Vagina (tissue), 2 donors: Measurements from ENCODE around the gene NFIA.

Source experiments
- CTCF ChIP-seq, 3 experiments: fragments of 450-650 bp in 2 of 3; fragments of 200-600 bp in 1 of 3; sonication (generic) in 1 of 3; IDR thresholded peaks; one replicate each; pipeline ENCODE4 v1.5.1; 2017 to 2019; ENCODE audit warnings: antibody characterized with exemption in 3 of 3, mild to moderate bottlenecking in 2 of 3, moderate library complexity in 2 of 3
- POLR2A ChIP-seq, 2 donors: fragments of 450-650 bp; IDR thresholded peaks; one replicate each; pipeline ENCODE4 v1.6.1; 2017; ENCODE audit warnings: antibody characterized with exemption in 2 of 2, mild to moderate bottlenecking in 2 of 2, moderate library complexity in 2 of 2
- POLR2AphosphoS5 ChIP-seq, 2 donors: sonication (generic); formaldehyde crosslinking; IDR thresholded peaks; one replicate each; pipeline ENCODE4 v1.9.0; 2017; ENCODE audit warnings: antibody characterized with exemption in 2 of 2, mild to moderate bottlenecking in 2 of 2, low read depth in 1 of 2; ENCODE audit not compliant: insufficient read depth in 1 of 2

GRCh38 chr1:61230523-61230922 lies 148.2 kb downstream of the NFIA start:
- TF ChIP-seq CTCF (IDR thresholded peaks at IDR 0.05) (no peak), POLR2AphosphoS5 (IDR thresholded peaks at IDR 0.05; ENCODE audit: insufficient read depth in 1 of 2, low read depth in 1 of 2) (no peak), POLR2A (IDR thresholded peaks at IDR 0.05) (no peak)
